Progenitor cell of endocrine pancreas (in vitro differentiated cells): ENCODE results near the gene FRMD4A. TPM values are rescaled to one million over a fixed set of nuclear protein-coding genes. Genes with fewer than 3 reads are reported as not detected.

Experiments used
- DNase-seq: peaks from one replicate; pipeline ENCODE4 v3.0.0; 2021; ENCODE audit warnings: low spot score; ENCODE audit not compliant: unreplicated experiment
- H3K27ac Mint-ChIP-seq: 2 replicates; pipeline ENCODE4 v1.8.0; 2021; ENCODE audit warnings: mild to moderate bottlenecking, moderate library complexity, mixed read lengths
- H3K27me3 Mint-ChIP-seq: 2 replicates; pipeline ENCODE4 v1.8.0; 2021; ENCODE audit warnings: mixed read lengths
- H3K36me3 Mint-ChIP-seq: 2 replicates; pipeline ENCODE4 v1.8.0; 2022; ENCODE audit warnings: mixed read lengths; ENCODE audit not compliant: insufficient read depth
- H3K4me1 Mint-ChIP-seq: 2 replicates; pipeline ENCODE4 v1.8.0; 2021; ENCODE audit warnings: low read depth, mixed read lengths
- H3K4me3 Mint-ChIP-seq: 2 replicates; pipeline ENCODE4 v1.8.0; 2021; ENCODE audit warnings: low read depth, mild to moderate bottlenecking, moderate library complexity, mixed read lengths
- H3K9me3 Mint-ChIP-seq: 2 replicates; pipeline ENCODE4 v1.8.0; 2021; ENCODE audit warnings: low read depth, mixed read lengths
- CTCF ChIP-seq: fragments of 200-600 bp; sonication (generic); IDR thresholded peaks from one replicate; pipeline ENCODE4 v1.5.0; 2021; ENCODE audit warnings: antibody characterized with exemption, mild to moderate bottlenecking; ENCODE audit not compliant: unreplicated experiment
- total RNA-seq: library from RNA; stranded (reverse); gene quantifications from 2 replicates; pipeline ENCODE4 v1.2.1, GENCODE V29; 2021

Gene FRMD4A
- total RNA-seq, 1 donor from 2014 or later: 42.2 TPM

- H3K27ac Mint-ChIP-seq: no peak overlapping the region
- DNase-seq: no peak
- H3K4me1 Mint-ChIP-seq: peaks cover 2% of the 10 kb centered on the region
- H3K36me3 Mint-ChIP-seq: no peaks in the 10 kb centered on the region
- no peak overlapping the region for H3K4me3 Mint-ChIP-seq
- no peak for TF ChIP-seq CTCF
- H3K9me3 Mint-ChIP-seq: no peaks in the 10 kb centered on the region
- H3K27me3 Mint-ChIP-seq: no peaks in the 10 kb centered on the region
Observed at GRCh38 chr10:14116021-14116420, 214.7 kb downstream of the FRMD4A start.

GRCh38 chr10:14114791-14115190 is 215.9 kb downstream of the FRMD4A start:
- Mint-ChIP-seq H3K27ac (no peak overlapping the region), H3K27me3 (no peaks in the 10 kb centered on the region), H3K9me3 (no peaks in the 10 kb centered on the region), H3K36me3 (no peaks in the 10 kb centered on the region), H3K4me3 (no peak overlapping the region), H3K4me1 (peaks cover 2% of the 10 kb centered on the region)
- no peak for TF ChIP-seq CTCF
- DNase-seq: no peak

- TF ChIP-seq CTCF: no peak
- no peak for DNase-seq
- H3K4me3 Mint-ChIP-seq: no peak overlapping the region
- H3K9me3 Mint-ChIP-seq: no peaks in the 10 kb centered on the region
- H3K27ac Mint-ChIP-seq: no peak overlapping the region
- no peaks in the 10 kb centered on the region for H3K27me3 Mint-ChIP-seq
- no peaks in the 10 kb centered on the region for H3K36me3 Mint-ChIP-seq
- peaks cover 2% of the 10 kb centered on the region for H3K4me1 Mint-ChIP-seq
Observed at GRCh38 chr10:14112056-14112455, 218.7 kb downstream of the FRMD4A start.

GRCh38 chr10:14111208-14111607 is 219.5 kb downstream of the FRMD4A start:
- TF ChIP-seq CTCF: no peak
- no peaks in the 10 kb centered on the region for H3K27me3 Mint-ChIP-seq
- no peaks in the 10 kb centered on the region for H3K36me3 Mint-ChIP-seq
- H3K27ac Mint-ChIP-seq: no peak overlapping the region
- no peaks in the 10 kb centered on the region for H3K9me3 Mint-ChIP-seq
- H3K4me1 Mint-ChIP-seq: peaks cover 2% of the 10 kb centered on the region
- DNase-seq: no peak
- H3K4me3 Mint-ChIP-seq: no peak overlapping the region

GRCh38 chr10:14106828-14107227 is 223.9 kb downstream of the FRMD4A start:
- Mint-ChIP-seq H3K4me3 (no peak overlapping the region), H3K27ac (no peak overlapping the region), H3K9me3 (peaks cover 8% of the 10 kb centered on the region), H3K27me3 (peaks cover 2% of the 10 kb centered on the region), H3K4me1 (no peaks in the 10 kb centered on the region), H3K36me3 (no peaks in the 10 kb centered on the region)
- DNase-seq: no peak
- no peak for TF ChIP-seq CTCF
